Glutamatergic neuron (in vitro differentiated cells): Measurements from ENCODE around the gene TAS1R2. TPM values are rescaled to one million over a fixed set of nuclear protein-coding genes. Genes with fewer than 3 reads are reported as not detected.

ENCODE experiments used
- DNase-seq: peaks from one replicate; pipeline ENCODE4 v3.0.0; 2022
- H3K27ac Mint-ChIP-seq: one replicate; pipeline ENCODE4 v1.8.0; 2020; ENCODE audit warnings: mild to moderate bottlenecking, mixed read lengths, inconsistent platforms; ENCODE audit not compliant: unreplicated experiment
- H3K27me3 Mint-ChIP-seq: one replicate; pipeline ENCODE4 v1.8.0; 2020; ENCODE audit warnings: mild to moderate bottlenecking, moderate library complexity, mixed read lengths, inconsistent platforms; ENCODE audit not compliant: unreplicated experiment
- H3K36me3 Mint-ChIP-seq: one replicate; pipeline ENCODE4 v1.8.0; 2020; ENCODE audit warnings: mild to moderate bottlenecking, mixed read lengths, inconsistent platforms; ENCODE audit not compliant: unreplicated experiment
- H3K4me1 Mint-ChIP-seq: one replicate; pipeline ENCODE4 v1.8.0; 2020; ENCODE audit warnings: mild to moderate bottlenecking, low read depth, mixed read lengths, inconsistent platforms; ENCODE audit not compliant: unreplicated experiment
- H3K4me3 Mint-ChIP-seq: one replicate; pipeline ENCODE4 v1.8.0; 2020; ENCODE audit warnings: mild to moderate bottlenecking, mixed read lengths, inconsistent platforms; ENCODE audit not compliant: unreplicated experiment
- H3K9me3 Mint-ChIP-seq: one replicate; pipeline ENCODE4 v1.8.0; 2020; ENCODE audit warnings: mild to moderate bottlenecking, moderate library complexity, mixed read lengths, inconsistent platforms; ENCODE audit not compliant: unreplicated experiment
- CTCF ChIP-seq: fragments of 200-600 bp; sonication (generic); IDR thresholded peaks from one replicate; pipeline ENCODE4 v1.5.0; 2021; ENCODE audit not compliant: partially characterized antibody, unreplicated experiment
- total RNA-seq: library from RNA; stranded (reverse); fragmentation: NEBNext Ultra II Directional; extraction: Animal tissue kit (Norgen Biotek cat#: 25700); gene quantifications from one replicate; pipeline ENCODE4 v1.2.1, GENCODE V29; 2021; ENCODE audit not compliant: unreplicated experiment

The TAS1R2 gene
- total RNA-seq, 1 donor from 2014 or later = not detected

GRCh38 chr1:18902523-18903290, 43.2 kb upstream of the TAS1R2 start, which contains the start of gene ALDH4A1:
Gene ALDH4A1 (minus strand): TSS chr1:18902555. CDS start chr1:18902523, 32 bp downstream.
- DNase-seq = peak; percentile 92
- peaks cover 41% of the 10 kb centered on the region for H3K4me1 Mint-ChIP-seq

GRCh38 chr1:18901952-18902522, 42.6 kb upstream of the TAS1R2 start:
- Mint-ChIP-seq H3K36me3 (no peaks in the 10 kb centered on the region), H3K27ac (peak overlapping the region; percentile 94), H3K4me1 (peaks cover 36% of the 10 kb centered on the region), H3K27me3 (peaks cover 8% of the 10 kb centered on the region), H3K4me3 (peak overlapping the region; percentile 100), H3K9me3 (peaks cover 14% of the 10 kb centered on the region)
- TF ChIP-seq CTCF = no peak
- no peak for DNase-seq

More at GRCh38 chr1:18902523-18903290, 43.2 kb upstream of the TAS1R2 start, which contains the start of gene ALDH4A1:
- Mint-ChIP-seq H3K27ac (peak within 1 kb of the TSS; percentile 98), H3K27me3 (peaks cover 10% of the 10 kb centered on the region), H3K4me3 (peak within 1 kb of the TSS; percentile 100), H3K9me3 (peaks cover 16% of the 10 kb centered on the region), H3K36me3 (no peaks in the 10 kb centered on the region)
- no peak for TF ChIP-seq CTCF

- no peak for DNase-seq
Observed at GRCh38 chr1:18901147-18901951, 41.9 kb upstream of the TAS1R2 start.

GRCh38 chr1:18900303-18900841, 40.9 kb upstream of the TAS1R2 start:
- no peak for TF ChIP-seq CTCF
- Mint-ChIP-seq H3K36me3 (no peaks in the 10 kb centered on the region), H3K27ac (no peak overlapping the region), H3K27me3 (peaks cover 4% of the 10 kb centered on the region), H3K4me3 (peak overlapping the region; percentile 49), H3K4me1 (peaks cover 21% of the 10 kb centered on the region), H3K9me3 (peaks cover 7% of the 10 kb centered on the region)
- no peak for DNase-seq

More at GRCh38 chr1:18901147-18901951, 41.9 kb upstream of the TAS1R2 start:
- Mint-ChIP-seq H3K27me3 (peaks cover 8% of the 10 kb centered on the region), H3K36me3 (no peaks in the 10 kb centered on the region), H3K27ac (peak overlapping the region; percentile 94), H3K4me3 (peak overlapping the region; percentile 100), H3K9me3 (peaks cover 11% of the 10 kb centered on the region), H3K4me1 (peaks cover 30% of the 10 kb centered on the region)
- no peak for TF ChIP-seq CTCF
